HepG2 (cell line): ENCODE data around the gene PDIK1L. TPM values are rescaled to one million over a fixed set of nuclear protein-coding genes. Genes with fewer than 3 reads are reported as not detected.

Source experiments
- ARNTL ChIP-seq: sonication (generic); formaldehyde crosslinking; IDR thresholded peaks from 2 replicates; pipeline ENCODE4 v1.4.0; 2020; ENCODE audit warnings: mild to moderate bottlenecking, missing genetic modification reagents
- HDAC1 ChIP-seq: sonication (generic); formaldehyde crosslinking; IDR thresholded peaks from 2 replicates; pipeline ENCODE4 v1.5.1; 2020; ENCODE audit warnings: mild to moderate bottlenecking, missing genetic modification reagents
- HNF4G ChIP-seq, 2 experiments: sonication (generic) in 1 of 2; formaldehyde crosslinking in 1 of 2; IDR thresholded peaks; 2 replicates each; pipeline versions ENCODE4 v1.4.0 to v1.6.1; 2011 to 2020; ENCODE audit warnings: borderline replicate concordance in 2 of 2, low read depth in 2 of 2, mild to moderate bottlenecking in 2 of 2, low read length in 1 of 2, missing genetic modification reagents in 1 of 2, moderate library complexity in 1 of 2
- KLF9 ChIP-seq: IDR thresholded peaks from 2 replicates; pipeline ENCODE4 v1.6.1; 2016; ENCODE audit warnings: low read depth
- PAX8 ChIP-seq: sonication (generic); formaldehyde crosslinking; IDR thresholded peaks from 2 replicates; pipeline ENCODE4 v1.8.0; 2022; ENCODE audit warnings: mild to moderate bottlenecking, missing genetic modification reagents, borderline replicate concordance
- POLR2AphosphoS2 ChIP-seq: IDR thresholded peaks from 2 replicates; pipeline ENCODE4 v1.6.1; 2011; ENCODE audit warnings: low read depth, low read length, improper control_type of control experiment
- RCOR2 ChIP-seq: IDR thresholded peaks from 2 replicates; pipeline ENCODE4 v1.6.1; 2016; ENCODE audit warnings: missing biosample characterization, missing genetic modification reagents
- SRSF1 ChIP-seq: fragments of 200-400 bp; formaldehyde crosslinking; optimal IDR thresholded peaks from 2 replicates; pipeline ENCODE3; 2017; ENCODE audit warnings: mild to moderate bottlenecking, low read depth, low read length, moderate library complexity
- SRSF9 ChIP-seq: fragments of 200-400 bp; formaldehyde crosslinking; IDR thresholded peaks from 2 replicates; pipeline ENCODE4 v1.6.1; 2018; ENCODE audit warnings: borderline replicate concordance, mild to moderate bottlenecking, low read depth, low read length; ENCODE audit not compliant: insufficient read depth, poor library complexity, severe bottlenecking
- SUZ12 ChIP-seq: fragments of 150-350 bp; IDR thresholded peaks from 2 replicates; pipeline ENCODE4 v1.6.1; 2014; ENCODE audit warnings: low read depth, low read length
- TAF1 ChIP-seq: sonication (generic); formaldehyde crosslinking; IDR thresholded peaks from 2 replicates; pipeline ENCODE4 v1.4.0; 2020; ENCODE audit warnings: missing genetic modification reagents
- ZC3H4 ChIP-seq: sonication (generic); formaldehyde crosslinking; IDR thresholded peaks from 2 replicates; pipeline ENCODE4 v1.4.0; 2020; ENCODE audit warnings: missing genetic modification reagents, borderline replicate concordance
- ZNF260 ChIP-seq: sonication (generic); formaldehyde crosslinking; IDR thresholded peaks from 2 replicates; pipeline ENCODE4 v1.4.0; 2020; ENCODE audit warnings: missing genetic modification reagents, low read depth, mild to moderate bottlenecking, borderline replicate concordance
- ZNF3 ChIP-seq: IDR thresholded peaks from 2 replicates; pipeline ENCODE4 v1.7.0; 2017; ENCODE audit warnings: inconsistent platforms
- ZNF510 ChIP-seq: sonication (generic); formaldehyde crosslinking; IDR thresholded peaks from 2 replicates; pipeline ENCODE4 v1.4.0; 2020; ENCODE audit warnings: low read depth, mild to moderate bottlenecking, missing genetic modification reagents
- ZNF605 ChIP-seq: sonication (generic); formaldehyde crosslinking; IDR thresholded peaks from 2 replicates; pipeline ENCODE4 v1.8.0; 2022; ENCODE audit warnings: mild to moderate bottlenecking, missing genetic modification reagents
- ZNF879 ChIP-seq: sonication (generic); formaldehyde crosslinking; IDR thresholded peaks from 2 replicates; pipeline ENCODE4 v1.8.1; 2023; ENCODE audit warnings: missing genetic modification reagents
- ZSCAN29 ChIP-seq: sonication (generic); formaldehyde crosslinking; conservative IDR thresholded peaks from 2 replicates; pipeline ENCODE4 v1.4.0; 2020; ENCODE audit warnings: mild to moderate bottlenecking, missing genetic modification reagents
- polyA plus RNA-seq, 8 experiments: library from polyadenylated mRNA; depleted of rRNA in 3 of 8; stranded (reverse) in 7 of 8; unstranded in 1 of 8; fragments of >200 nt; fragmentation: Illumina TruSeq in 4 of 8; extraction: Trizol in 4 of 8; gene quantifications; 2 replicates each; pipeline versions ENCODE4 v1.2.1 to v1.2.3, GENCODE V29; 2011 to 2016; ENCODE audit warnings: low read depth in 4 of 8, missing spikeins in 1 of 8, mixed read lengths in 1 of 8; ENCODE audit not compliant: insufficient read depth in 1 of 8
- total RNA-seq, 5 experiments: library from RNA; depleted of rRNA; stranded (reverse); fragments of >200 nt; fragmentation: Illumina TruSeq; extraction: Trizol; gene quantifications; 2 replicates each; pipeline ENCODE4 v1.2.3, GENCODE V29; 2016; ENCODE audit warnings: low read depth in 1 of 5
- TF ChIP-seq, protein P1 (sequence below): sonication (generic); formaldehyde crosslinking; IDR thresholded peaks from 2 replicates; pipeline ENCODE4 v1.8.1; 2023; ENCODE audit warnings: mild to moderate bottlenecking, missing genetic modification reagents
- TF ChIP-seq, protein P2 (sequence below): sonication (generic); formaldehyde crosslinking; IDR thresholded peaks from 2 replicates; pipeline ENCODE4 v1.5.0; 2020; ENCODE audit warnings: mild to moderate bottlenecking, missing genetic modification reagents, moderate library complexity
- TF ChIP-seq, protein P3 (sequence below): IDR thresholded peaks from 2 replicates; pipeline ENCODE4 v1.4.0; 2020; ENCODE audit warnings: mild to moderate bottlenecking, missing genetic modification reagents
- TF ChIP-seq, protein P4 (sequence below): fragments of 450-650 bp; IDR thresholded peaks from 2 replicates; pipeline ENCODE4 v1.6.1; 2017; ENCODE audit warnings: mild to moderate bottlenecking

PDIK1L gene
- total and polyA plus RNA-seq, 2 of the 13 experiments (the other 11 are each of a cell fraction or from before 2014, with no cell fraction given), result 1.9 to 4.6 TPM

DNA sequence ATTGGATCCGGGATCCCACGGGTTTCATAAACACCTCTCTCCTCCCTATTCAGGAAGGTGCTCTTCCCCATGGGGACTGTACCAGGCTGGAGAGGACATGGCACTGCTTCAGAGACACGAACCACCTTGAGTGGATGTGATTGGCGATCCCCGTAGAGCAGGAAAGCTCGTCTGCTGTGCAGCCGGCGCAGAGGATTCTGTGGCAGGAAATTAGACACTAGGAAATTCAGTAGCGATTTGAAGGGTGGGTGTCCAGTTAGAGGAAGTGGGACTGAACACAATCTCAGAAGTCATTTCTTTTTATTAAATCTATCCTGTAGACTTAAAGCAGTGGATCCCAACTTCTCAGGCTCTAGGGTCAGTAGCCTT lies 767 bp downstream of the PDIK1L start (continued):
- TF ChIP-seq HDAC1 (CRISPR knock-in tag) (0 out of 2 replicates have a peak, but pooled peaks have one; percentile 11), ZNF260 (CRISPR knock-in tag) (no peak), SUZ12 (no peak), SRSF9 (no peak), SRSF1 (no peak), ZNF879 (no peak), HNF4G (IDR thresholded peaks at IDR 0.05; ENCODE audit: borderline replicate concordance, low read depth, low read length) (no peak), HNF4G (CRISPR knock-in tag; IDR thresholded peaks at IDR 0.05; ENCODE audit: borderline replicate concordance, low read depth) (no peak), ZSCAN29 (CRISPR knock-in tag) (no peak), KLF9 (no peak), POLR2AphosphoS2 (no peak), ZC3H4 (CRISPR knock-in tag) (no peak), TAF1 (no peak), ZNF3 (CRISPR knock-in tag) (no peak), ZNF605 (CRISPR knock-in tag) (no peak), PAX8 (CRISPR knock-in tag) (no peak), RCOR2 (CRISPR knock-in tag) (no peak), ZNF510 (CRISPR knock-in tag) (no peak), ARNTL (CRISPR knock-in tag) (no peak)
- TF ChIP-seq, protein P1, sequence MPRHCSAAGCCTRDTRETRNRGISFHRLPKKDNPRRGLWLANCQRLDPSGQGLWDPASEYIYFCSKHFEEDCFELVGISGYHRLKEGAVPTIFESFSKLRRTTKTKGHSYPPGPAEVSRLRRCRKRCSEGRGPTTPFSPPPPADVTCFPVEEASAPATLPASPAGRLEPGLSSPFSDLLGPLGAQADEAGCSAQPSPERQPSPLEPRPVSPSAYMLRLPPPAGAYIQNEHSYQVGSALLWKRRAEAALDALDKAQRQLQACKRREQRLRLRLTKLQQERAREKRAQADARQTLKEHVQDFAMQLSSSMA (CRISPR knock-in tag), result no peak
- TF ChIP-seq, protein P2, sequence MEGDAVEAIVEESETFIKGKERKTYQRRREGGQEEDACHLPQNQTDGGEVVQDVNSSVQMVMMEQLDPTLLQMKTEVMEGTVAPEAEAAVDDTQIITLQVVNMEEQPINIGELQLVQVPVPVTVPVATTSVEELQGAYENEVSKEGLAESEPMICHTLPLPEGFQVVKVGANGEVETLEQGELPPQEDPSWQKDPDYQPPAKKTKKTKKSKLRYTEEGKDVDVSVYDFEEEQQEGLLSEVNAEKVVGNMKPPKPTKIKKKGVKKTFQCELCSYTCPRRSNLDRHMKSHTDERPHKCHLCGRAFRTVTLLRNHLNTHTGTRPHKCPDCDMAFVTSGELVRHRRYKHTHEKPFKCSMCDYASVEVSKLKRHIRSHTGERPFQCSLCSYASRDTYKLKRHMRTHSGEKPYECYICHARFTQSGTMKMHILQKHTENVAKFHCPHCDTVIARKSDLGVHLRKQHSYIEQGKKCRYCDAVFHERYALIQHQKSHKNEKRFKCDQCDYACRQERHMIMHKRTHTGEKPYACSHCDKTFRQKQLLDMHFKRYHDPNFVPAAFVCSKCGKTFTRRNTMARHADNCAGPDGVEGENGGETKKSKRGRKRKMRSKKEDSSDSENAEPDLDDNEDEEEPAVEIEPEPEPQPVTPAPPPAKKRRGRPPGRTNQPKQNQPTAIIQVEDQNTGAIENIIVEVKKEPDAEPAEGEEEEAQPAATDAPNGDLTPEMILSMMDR, result no peak
- TF ChIP-seq, protein P3, sequence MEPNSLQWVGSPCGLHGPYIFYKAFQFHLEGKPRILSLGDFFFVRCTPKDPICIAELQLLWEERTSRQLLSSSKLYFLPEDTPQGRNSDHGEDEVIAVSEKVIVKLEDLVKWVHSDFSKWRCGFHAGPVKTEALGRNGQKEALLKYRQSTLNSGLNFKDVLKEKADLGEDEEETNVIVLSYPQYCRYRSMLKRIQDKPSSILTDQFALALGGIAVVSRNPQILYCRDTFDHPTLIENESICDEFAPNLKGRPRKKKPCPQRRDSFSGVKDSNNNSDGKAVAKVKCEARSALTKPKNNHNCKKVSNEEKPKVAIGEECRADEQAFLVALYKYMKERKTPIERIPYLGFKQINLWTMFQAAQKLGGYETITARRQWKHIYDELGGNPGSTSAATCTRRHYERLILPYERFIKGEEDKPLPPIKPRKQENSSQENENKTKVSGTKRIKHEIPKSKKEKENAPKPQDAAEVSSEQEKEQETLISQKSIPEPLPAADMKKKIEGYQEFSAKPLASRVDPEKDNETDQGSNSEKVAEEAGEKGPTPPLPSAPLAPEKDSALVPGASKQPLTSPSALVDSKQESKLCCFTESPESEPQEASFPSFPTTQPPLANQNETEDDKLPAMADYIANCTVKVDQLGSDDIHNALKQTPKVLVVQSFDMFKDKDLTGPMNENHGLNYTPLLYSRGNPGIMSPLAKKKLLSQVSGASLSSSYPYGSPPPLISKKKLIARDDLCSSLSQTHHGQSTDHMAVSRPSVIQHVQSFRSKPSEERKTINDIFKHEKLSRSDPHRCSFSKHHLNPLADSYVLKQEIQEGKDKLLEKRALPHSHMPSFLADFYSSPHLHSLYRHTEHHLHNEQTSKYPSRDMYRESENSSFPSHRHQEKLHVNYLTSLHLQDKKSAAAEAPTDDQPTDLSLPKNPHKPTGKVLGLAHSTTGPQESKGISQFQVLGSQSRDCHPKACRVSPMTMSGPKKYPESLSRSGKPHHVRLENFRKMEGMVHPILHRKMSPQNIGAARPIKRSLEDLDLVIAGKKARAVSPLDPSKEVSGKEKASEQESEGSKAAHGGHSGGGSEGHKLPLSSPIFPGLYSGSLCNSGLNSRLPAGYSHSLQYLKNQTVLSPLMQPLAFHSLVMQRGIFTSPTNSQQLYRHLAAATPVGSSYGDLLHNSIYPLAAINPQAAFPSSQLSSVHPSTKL (CRISPR knock-in tag), result no peak; the same call in 1 of the 2 replicates
- TF ChIP-seq, protein P4, sequence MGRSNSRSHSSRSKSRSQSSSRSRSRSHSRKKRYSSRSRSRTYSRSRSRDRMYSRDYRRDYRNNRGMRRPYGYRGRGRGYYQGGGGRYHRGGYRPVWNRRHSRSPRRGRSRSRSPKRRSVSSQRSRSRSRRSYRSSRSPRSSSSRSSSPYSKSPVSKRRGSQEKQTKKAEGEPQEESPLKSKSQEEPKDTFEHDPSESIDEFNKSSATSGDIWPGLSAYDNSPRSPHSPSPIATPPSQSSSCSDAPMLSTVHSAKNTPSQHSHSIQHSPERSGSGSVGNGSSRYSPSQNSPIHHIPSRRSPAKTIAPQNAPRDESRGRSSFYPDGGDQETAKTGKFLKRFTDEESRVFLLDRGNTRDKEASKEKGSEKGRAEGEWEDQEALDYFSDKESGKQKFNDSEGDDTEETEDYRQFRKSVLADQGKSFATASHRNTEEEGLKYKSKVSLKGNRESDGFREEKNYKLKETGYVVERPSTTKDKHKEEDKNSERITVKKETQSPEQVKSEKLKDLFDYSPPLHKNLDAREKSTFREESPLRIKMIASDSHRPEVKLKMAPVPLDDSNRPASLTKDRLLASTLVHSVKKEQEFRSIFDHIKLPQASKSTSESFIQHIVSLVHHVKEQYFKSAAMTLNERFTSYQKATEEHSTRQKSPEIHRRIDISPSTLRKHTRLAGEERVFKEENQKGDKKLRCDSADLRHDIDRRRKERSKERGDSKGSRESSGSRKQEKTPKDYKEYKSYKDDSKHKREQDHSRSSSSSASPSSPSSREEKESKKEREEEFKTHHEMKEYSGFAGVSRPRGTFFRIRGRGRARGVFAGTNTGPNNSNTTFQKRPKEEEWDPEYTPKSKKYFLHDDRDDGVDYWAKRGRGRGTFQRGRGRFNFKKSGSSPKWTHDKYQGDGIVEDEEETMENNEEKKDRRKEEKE, result no peak
